GM12878 (cell line): ENCODE data around the gene COASY. TPM values are rescaled to one million over a fixed set of nuclear protein-coding genes. Genes with fewer than 3 reads are reported as not detected.

ENCODE experiments used
- BHLHE40 ChIP-seq, 2 experiments: fragments of 450-650 bp in 1 of 2; IDR thresholded peaks; 2 replicates each; pipeline ENCODE4 v1.6.1; 2011 to 2017; ENCODE audit warnings: low read depth in 2 of 2, borderline replicate concordance in 1 of 2, improper control_type of control experiment in 1 of 2, low read length in 1 of 2, mild to moderate bottlenecking in 1 of 2
- BMI1 ChIP-seq: fragments of 450-650 bp; IDR thresholded peaks from 2 replicates; pipeline ENCODE4 v1.6.1; 2016; ENCODE audit warnings: mild to moderate bottlenecking, moderate library complexity, borderline replicate concordance
- CBX3 ChIP-seq: fragments of 200-600 bp; sonication (generic); IDR thresholded peaks from 2 replicates; pipeline ENCODE4 v1.6.1; 2016; ENCODE audit warnings: low read depth, borderline replicate concordance
- CREM ChIP-seq: IDR thresholded peaks from 2 replicates; pipeline ENCODE4 v1.6.1; 2014; ENCODE audit warnings: antibody characterized with exemption, low read depth
- CTCF ChIP-seq, 3 experiments: IDR thresholded peaks in 2 of 3; conservative IDR thresholded peaks in 1 of 3; 2 replicates each; pipeline ENCODE4 v1.5.1; 2011; ENCODE audit warnings: low read depth in 3 of 3, low read length in 3 of 3, mild to moderate bottlenecking in 3 of 3, control low read depth in 2 of 3, moderate library complexity in 2 of 3, inconsistent platforms in 1 of 3, mixed read lengths in 1 of 3; ENCODE audit not compliant: control insufficient read depth in 2 of 3, insufficient read depth in 1 of 3; ENCODE audit errors: extremely low read depth in 1 of 3
- EGR1 ChIP-seq, 2 experiments: IDR thresholded peaks; 1 replicate in 1 of 2; 2 replicates in 1 of 2; pipeline ENCODE4 v1.6.1; 2011 to 2012; ENCODE audit warnings: low read depth in 2 of 2, low read length in 2 of 2, borderline replicate concordance in 1 of 2, mild to moderate bottlenecking in 1 of 2, moderate library complexity in 1 of 2
- ETV6 ChIP-seq, 2 experiments: fragments of 450-650 bp in 1 of 2; IDR thresholded peaks in 1 of 2; conservative IDR thresholded peaks in 1 of 2; 2 replicates each; pipeline ENCODE4 v1.6.1; 2014; ENCODE audit warnings: antibody characterized with exemption in 1 of 2, borderline replicate concordance in 1 of 2, low read depth in 1 of 2, mild to moderate bottlenecking in 1 of 2, moderate library complexity in 1 of 2
- IKZF1 ChIP-seq: fragments of 450-650 bp; conservative IDR thresholded peaks from 2 replicates; pipeline ENCODE4 v1.6.1; 2017; ENCODE audit warnings: antibody characterized with exemption, mild to moderate bottlenecking
- MTA3 ChIP-seq: IDR thresholded peaks from 2 replicates; pipeline ENCODE4 v1.6.1; 2012; ENCODE audit warnings: low read length, inconsistent platforms, borderline replicate concordance
- NKRF ChIP-seq: fragments of 450-650 bp; conservative IDR thresholded peaks from 2 replicates; pipeline ENCODE4 v1.6.1; 2017; ENCODE audit warnings: mild to moderate bottlenecking, moderate library complexity
- NR2C1 ChIP-seq: fragments of 450-650 bp; IDR thresholded peaks from 2 replicates; pipeline ENCODE4 v1.6.1; 2017; ENCODE audit warnings: antibody characterized with exemption, mild to moderate bottlenecking, moderate library complexity
- NR2F1 ChIP-seq: fragments of 450-650 bp; conservative IDR thresholded peaks from 2 replicates; pipeline ENCODE4 v1.6.1; 2017; ENCODE audit warnings: mild to moderate bottlenecking
- PKNOX1 ChIP-seq: fragments of 450-650 bp; IDR thresholded peaks from 2 replicates; pipeline ENCODE4 v1.6.1; 2016; ENCODE audit warnings: mild to moderate bottlenecking
- RAD51 ChIP-seq: fragments of 450-650 bp; IDR thresholded peaks from 2 replicates; pipeline ENCODE4 v1.6.1; 2016; ENCODE audit warnings: moderate library complexity, mild to moderate bottlenecking, inconsistent platforms
- RUNX3 ChIP-seq: IDR thresholded peaks from 2 replicates; pipeline ENCODE4 v1.6.1; 2012; ENCODE audit warnings: low read length, inconsistent platforms
- STAT1 ChIP-seq: fragments of 450-650 bp; conservative IDR thresholded peaks from 2 replicates; pipeline ENCODE4 v1.6.1; 2014; ENCODE audit warnings: antibody characterized with exemption, mild to moderate bottlenecking
- YBX1 ChIP-seq: fragments of 450-650 bp; IDR thresholded peaks from 2 replicates; pipeline ENCODE4 v1.6.1; 2016; ENCODE audit warnings: antibody characterized with exemption
- ZNF207 ChIP-seq: fragments of 450-650 bp; IDR thresholded peaks from 2 replicates; pipeline ENCODE4 v1.6.1; 2014; ENCODE audit warnings: antibody characterized with exemption, mild to moderate bottlenecking, borderline replicate concordance
- ZNF687 ChIP-seq: fragments of 450-650 bp; IDR thresholded peaks from 2 replicates; pipeline ENCODE4 v1.6.1; 2017; ENCODE audit warnings: mild to moderate bottlenecking, moderate library complexity
- ZSCAN29 ChIP-seq: fragments of 450-650 bp; IDR thresholded peaks from 2 replicates; pipeline ENCODE4 v1.6.1; 2017; ENCODE audit warnings: mild to moderate bottlenecking, moderate library complexity
- polyA plus RNA-seq, 11 experiments: library from polyadenylated mRNA; depleted of rRNA in 4 of 11; unstranded in 6 of 11; stranded (reverse) in 5 of 11; fragments of >200 nt; fragmentation: Nextera tagmentation in 4 of 11; fragmentation: Illumina TruSeq in 1 of 11; extraction: Ambion mirVana in 4 of 11; extraction: Trizol in 1 of 11; gene quantifications; 1 replicate in 1 of 11; 2 replicates in 10 of 11; pipeline versions ENCODE4 v1.2.1 to v1.2.3, GENCODE V29; 2011 to 2016; ENCODE audit warnings: inconsistent platforms in 2 of 11, missing spikeins in 2 of 11, low read depth in 1 of 11
- total RNA-seq, 4 experiments: library from RNA; depleted of rRNA in 3 of 4; stranded (reverse); fragments of >200 nt in 3 of 4; fragmentation: Illumina TruSeq in 1 of 4; extraction: Trizol in 1 of 4; gene quantifications; 2 replicates each; pipeline versions ENCODE4 v1.2.1 to v1.2.3, GENCODE V29; 2013 to 2021

The COASY gene
- total and polyA plus RNA-seq, 10 of the 15 experiments (the other 5 are each of a cell fraction or from before 2014, with no cell fraction given), result 18.6 to 93.9 (median 43.2) TPM

GRCh38 chr17:42531455-42532354, 30.2 kb upstream of the COASY start (continued):
- TF ChIP-seq NR2C1 (peak; percentile 34; the same call in 1 of the 2 replicates), YBX1 (no peak), EGR1 (IDR thresholded peaks at IDR 0.05; ENCODE audit: borderline replicate concordance in 1 of 2, low read depth in 2 of 2, low read length in 2 of 2) (no peak), CREM (0 out of 2 replicates have a peak, but pooled peaks have one; percentile 31), RUNX3 (peak; percentile 21; the same call in 1 of the 2 replicates), ETV6 (conservative IDR thresholded peaks at IDR 0.05 in 1 of 2, IDR thresholded peaks at IDR 0.05 in 1 of 2; ENCODE audit: borderline replicate concordance in 1 of 2, low read depth in 1 of 2) (no peak), CTCF (IDR thresholded peaks at IDR 0.05 in 2 of 3, conservative IDR thresholded peaks at IDR 0.05 in 1 of 3; ENCODE audit: control insufficient read depth in 2 of 3, extremely low read depth in 1 of 3, insufficient read depth in 1 of 3, low read depth in 3 of 3, low read length in 3 of 3) (peak; percentile 32 to 53 (median 47); a peak in 4 of 6 replicates), MTA3 (no peak), ZNF207 (no peak), ZSCAN29 (peak; percentile 75), BMI1 (no peak), IKZF1 (peak; percentile 81), ZNF687 (peak; percentile 83), RAD51 (no peak), CBX3 (no peak), STAT1 (0 out of 2 replicates have a peak, but pooled peaks have one; percentile 29), NR2F1 (peak; percentile 88), PKNOX1 (no peak), BHLHE40 (IDR thresholded peaks at IDR 0.05; ENCODE audit: borderline replicate concordance in 1 of 2, low read depth in 2 of 2, low read length in 1 of 2) (peak in 1 of 2 experiments; percentile 66; a peak in 2 of 4 replicates), NKRF (peak; percentile 70)
